Breast epithelium (tissue), 4 donors: ENCODE results near the gene QPRT. TPM values are rescaled to one million over a fixed set of nuclear protein-coding genes. Genes with fewer than 3 reads are reported as not detected.

Source experiments
- DNase-seq, 2 donors: peaks; one replicate each; pipeline ENCODE4 v3.0.0-alpha.2; 2019; ENCODE audit warnings: low spot score in 2 of 2
- H3K27ac ChIP-seq, 2 donors: fragments of 200-600 bp; sonication (generic) in 1 of 2; one replicate each; pipeline ENCODE4 v1.5.1; 2016 to 2019; ENCODE audit warnings: mild to moderate bottlenecking in 1 of 2
- H3K27me3 ChIP-seq, 2 donors: fragments of 200-600 bp; sonication (generic) in 1 of 2; one replicate each; pipeline versions ENCODE4 v1.5.1 to v1.6.0; 2017 to 2019; ENCODE audit warnings: control low read depth in 1 of 2, mild to moderate bottlenecking in 1 of 2
- H3K36me3 ChIP-seq: fragments of 200-600 bp; one replicate; pipeline ENCODE4 v1.5.1; 2019
- H3K4me1 ChIP-seq, 2 donors: fragments of 200-600 bp; sonication (generic); one replicate each; pipeline ENCODE4 v1.5.1; 2016 to 2019; ENCODE audit warnings: control low read depth in 1 of 2
- H3K4me3 ChIP-seq, 3 donors: fragments of 200-600 bp; sonication (generic); 1 replicate in 2 of 3; 2 replicates in 1 of 3; pipeline ENCODE4 v1.5.1; 2016 to 2019; ENCODE audit warnings: mild to moderate bottlenecking in 3 of 3, moderate library complexity in 2 of 3
- H3K9me3 ChIP-seq, 2 donors: fragments of 200-600 bp; sonication (generic) in 1 of 2; one replicate each; pipeline ENCODE4 v1.5.1; 2016 to 2019; ENCODE audit warnings: control low read depth in 1 of 2
- CTCF ChIP-seq, 3 donors: fragments of 450-650 bp; IDR thresholded peaks; one replicate each; pipeline ENCODE4 v1.5.1; 2016 to 2017; ENCODE audit warnings: antibody characterized with exemption in 3 of 3, mild to moderate bottlenecking in 3 of 3, moderate library complexity in 3 of 3
- POLR2A ChIP-seq: fragments of 450-650 bp; IDR thresholded peaks from one replicate; pipeline ENCODE4 v1.6.1; 2016; ENCODE audit warnings: antibody characterized with exemption, mild to moderate bottlenecking, moderate library complexity
- POLR2AphosphoS5 ChIP-seq, 3 donors: sonication (generic); formaldehyde crosslinking; IDR thresholded peaks; one replicate each; pipeline ENCODE4 v1.6.1; 2017; ENCODE audit warnings: antibody characterized with exemption in 3 of 3
- intact Hi-C: fragments of 100-400 bp; cut with DNase I; formaldehyde crosslinking; loops from one replicate; pipeline ENCODE4 v1.15.1; 2023; ENCODE audit warnings: low total_unique reads
- total RNA-seq, 3 donors: library from RNA; depleted of rRNA; stranded (reverse); fragments of >200 nt; gene quantifications; one replicate each; pipeline ENCODE4 v1.1.0, GENCODE V29; 2016

The QPRT gene
- total RNA-seq, 3 donors from 2014 or later = 2.4 to 13.3 (median 9.5) TPM

DNA sequence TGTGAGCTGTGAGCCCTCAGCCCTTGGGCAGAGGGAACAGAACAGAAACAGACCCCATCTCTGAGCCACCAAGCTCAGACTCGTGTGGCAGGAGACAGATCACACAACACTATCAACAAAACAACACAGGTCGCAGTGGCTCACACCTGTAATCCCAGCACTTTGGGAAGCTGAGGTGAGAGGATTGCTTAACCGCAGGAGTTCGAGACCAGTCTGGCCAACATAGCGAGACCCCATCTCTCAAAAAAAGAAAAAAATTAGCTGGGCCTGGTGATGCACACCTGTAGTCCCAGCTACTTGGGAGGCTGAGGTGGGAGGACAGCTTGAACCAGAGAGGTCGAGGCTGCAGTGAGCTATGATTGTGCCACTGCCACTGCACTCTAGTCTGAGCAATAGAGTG lies 5.5 kb upstream of the QPRT start:
- H3K27ac ChIP-seq = no peak overlapping the region
- no peaks in the 10 kb centered on the region for H3K27me3 ChIP-seq
- DNase-seq = no peak
- no peaks in the 10 kb centered on the region for H3K4me1 ChIP-seq
- H3K36me3 ChIP-seq = no peaks in the 10 kb centered on the region
- intact Hi-C loops = no loop called here
- no peak overlapping the region for H3K4me3 ChIP-seq
- no peaks in the 10 kb centered on the region for H3K9me3 ChIP-seq
- TF ChIP-seq POLR2A = no peak
- TF ChIP-seq CTCF (IDR thresholded peaks at IDR 0.05) = no peak
- no peak for TF ChIP-seq POLR2AphosphoS5 (IDR thresholded peaks at IDR 0.05)

DNA sequence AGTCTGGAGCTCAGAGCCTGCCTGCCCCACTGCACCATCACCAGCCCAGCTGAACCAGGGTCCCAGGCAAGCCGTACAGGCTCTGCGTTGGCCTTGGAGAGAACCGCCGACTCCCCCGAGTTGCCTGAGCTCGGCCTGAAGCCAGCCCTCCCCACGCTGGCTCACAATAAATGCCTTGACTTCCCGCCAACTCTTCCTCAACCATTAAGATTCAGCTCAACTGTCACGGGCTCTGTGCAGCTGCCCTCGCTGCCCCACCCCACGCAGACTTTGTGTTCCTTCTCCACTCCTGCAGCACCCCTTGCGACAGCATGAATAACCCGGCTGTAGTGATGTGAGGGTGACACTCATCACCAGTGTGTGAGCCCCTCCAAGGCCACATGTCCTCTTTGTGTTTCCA lies 4.8 kb upstream of the QPRT start:
- H3K27ac ChIP-seq = no peak overlapping the region
- H3K36me3 ChIP-seq = no peaks in the 10 kb centered on the region
- H3K27me3 ChIP-seq = no peaks in the 10 kb centered on the region
- no peak overlapping the region for H3K4me3 ChIP-seq
- no peak for DNase-seq
- intact Hi-C loops = no loop called here
- no peaks in the 10 kb centered on the region for H3K4me1 ChIP-seq
- no peaks in the 10 kb centered on the region for H3K9me3 ChIP-seq
- TF ChIP-seq POLR2A (no peak), POLR2AphosphoS5 (IDR thresholded peaks at IDR 0.05) (no peak), CTCF (IDR thresholded peaks at IDR 0.05) (no peak)

- Histone ChIP-seq H3K4me1 (no peaks in the 10 kb centered on the region), H3K9me3 (no peaks in the 10 kb centered on the region), H3K36me3 (no peaks in the 10 kb centered on the region), H3K27ac (no peak overlapping the region), H3K27me3 (no peaks in the 10 kb centered on the region), H3K4me3 (no peak overlapping the region)
- DNase-seq = no peak
- intact Hi-C loops = no loop called here
- TF ChIP-seq CTCF (IDR thresholded peaks at IDR 0.05) = no peak
- TF ChIP-seq POLR2A = no peak
- TF ChIP-seq POLR2AphosphoS5 (IDR thresholded peaks at IDR 0.05) = no peak
These were observed 3.0 kb upstream of the QPRT start for GRCh38 chr16:29675811-29676643.

- H3K9me3 ChIP-seq = no peaks in the 10 kb centered on the region
- no peak for TF ChIP-seq POLR2AphosphoS5 (IDR thresholded peaks at IDR 0.05)
- no peak for TF ChIP-seq POLR2A
- intact Hi-C loops = no loop called here
These were observed 1.8 kb upstream of the QPRT start for GRCh38 chr16:29676989-29677785.

DNA sequence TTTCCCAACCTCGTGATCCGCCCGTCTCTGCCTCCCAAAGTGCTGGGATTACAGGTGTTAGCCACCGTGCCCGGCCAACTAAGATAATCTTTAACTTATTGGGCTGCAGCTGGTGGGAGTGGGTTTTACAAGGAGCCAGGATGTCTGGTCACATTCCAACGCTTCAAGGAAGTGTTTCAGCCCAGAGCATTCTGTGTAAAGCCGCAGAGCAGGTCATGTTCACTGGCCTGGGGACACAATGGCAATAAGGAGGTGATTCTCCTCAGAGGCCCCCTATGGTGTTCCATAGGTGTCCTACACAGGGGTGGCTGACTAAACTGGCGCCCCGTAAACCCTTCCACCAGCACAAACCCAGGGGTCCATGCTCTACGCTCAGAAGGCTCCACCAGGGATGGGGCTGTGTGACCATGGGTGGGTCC lies 1.2 kb downstream of the QPRT start:
- Histone ChIP-seq H3K27ac (no peak overlapping the region), H3K9me3 (no peaks in the 10 kb centered on the region), H3K4me3 (peak overlapping the region in 2 of 3 donors; percentile 45 to 58), H3K4me1 (no peaks in the 10 kb centered on the region), H3K27me3 (no peaks in the 10 kb centered on the region), H3K36me3 (no peaks in the 10 kb centered on the region)
- TF ChIP-seq POLR2A (no peak), CTCF (IDR thresholded peaks at IDR 0.05) (no peak), POLR2AphosphoS5 (IDR thresholded peaks at IDR 0.05) (no peak)
- intact Hi-C loops = no loop called here
- DNase-seq = no peak

More at GRCh38 chr16:29676989-29677785, 1.8 kb upstream of the QPRT start:
- no peaks in the 10 kb centered on the region for H3K36me3 ChIP-seq
- H3K4me1 ChIP-seq = no peaks in the 10 kb centered on the region
- no peak for DNase-seq
- H3K4me3 ChIP-seq = no peak overlapping the region
- no peaks in the 10 kb centered on the region for H3K27me3 ChIP-seq
- H3K27ac ChIP-seq = no peak overlapping the region
